ENCODE data around the gene ULK2.

DNA sequence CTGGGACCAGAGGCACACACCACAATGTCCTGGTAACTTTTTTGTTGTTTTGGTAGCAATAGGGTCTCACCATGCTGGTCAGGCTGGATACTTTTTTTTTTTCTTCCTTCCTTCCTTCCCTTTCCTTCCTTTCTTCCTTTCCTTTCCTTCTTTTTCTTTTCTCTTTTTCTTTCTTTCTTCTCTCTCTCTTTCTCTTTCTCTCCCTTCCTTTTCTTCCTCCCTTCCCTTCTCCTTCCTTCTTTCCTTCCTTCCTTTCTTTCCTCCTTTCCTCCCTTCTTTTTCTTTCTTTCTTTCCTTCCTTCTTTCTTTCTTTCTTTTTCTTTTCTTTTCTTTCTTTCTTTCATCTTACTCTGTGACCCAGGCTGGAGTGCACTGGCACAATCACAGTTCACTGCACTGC is 18.4 kb upstream of the ULK2 start:
- TF ChIP-seq CTCF (tag by site-specific recombination; IDR thresholded peaks at IDR 0.05), result no peak
- TF ChIP-seq, protein P1, sequence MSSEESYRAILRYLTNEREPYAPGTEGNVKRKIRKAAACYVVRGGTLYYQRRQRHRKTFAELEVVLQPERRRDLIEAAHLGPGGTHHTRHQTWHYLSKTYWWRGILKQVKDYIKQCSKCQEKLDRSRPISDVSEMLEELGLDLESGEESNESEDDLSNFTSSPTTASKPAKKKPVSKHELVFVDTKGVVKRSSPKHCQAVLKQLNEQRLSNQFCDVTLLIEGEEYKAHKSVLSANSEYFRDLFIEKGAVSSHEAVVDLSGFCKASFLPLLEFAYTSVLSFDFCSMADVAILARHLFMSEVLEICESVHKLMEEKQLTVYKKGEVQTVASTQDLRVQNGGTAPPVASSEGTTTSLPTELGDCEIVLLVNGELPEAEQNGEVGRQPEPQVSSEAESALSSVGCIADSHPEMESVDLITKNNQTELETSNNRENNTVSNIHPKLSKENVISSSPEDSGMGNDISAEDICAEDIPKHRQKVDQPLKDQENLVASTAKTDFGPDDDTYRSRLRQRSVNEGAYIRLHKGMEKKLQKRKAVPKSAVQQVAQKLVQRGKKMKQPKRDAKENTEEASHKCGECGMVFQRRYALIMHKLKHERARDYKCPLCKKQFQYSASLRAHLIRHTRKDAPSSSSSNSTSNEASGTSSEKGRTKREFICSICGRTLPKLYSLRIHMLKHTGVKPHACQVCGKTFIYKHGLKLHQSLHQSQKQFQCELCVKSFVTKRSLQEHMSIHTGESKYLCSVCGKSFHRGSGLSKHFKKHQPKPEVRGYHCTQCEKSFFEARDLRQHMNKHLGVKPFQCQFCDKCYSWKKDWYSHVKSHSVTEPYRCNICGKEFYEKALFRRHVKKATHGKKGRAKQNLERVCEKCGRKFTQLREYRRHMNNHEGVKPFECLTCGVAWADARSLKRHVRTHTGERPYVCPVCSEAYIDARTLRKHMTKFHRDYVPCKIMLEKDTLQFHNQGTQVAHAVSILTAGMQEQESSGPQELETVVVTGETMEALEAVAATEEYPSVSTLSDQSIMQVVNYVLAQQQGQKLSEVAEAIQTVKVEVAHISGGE (tag by site-specific recombination; conservative IDR thresholded peaks at IDR 0.05; ENCODE audit: low read depth), result no peak
- TF ChIP-seq ZFP3 (tag by site-specific recombination; IDR thresholded peaks at IDR 0.05; ENCODE audit: low read depth), result no peak
- TF ChIP-seq ZNF2 (tag by site-specific recombination; IDR thresholded peaks at IDR 0.05), result no peak
